Activated naive CD8-positive, alpha-beta T cell treated with anti-CD3 and anti-CD28 coated beads for 36 hours (primary cell): Measurements from ENCODE around the gene PCP2. TPM values are rescaled to one million over a fixed set of nuclear protein-coding genes. Genes with fewer than 3 reads are reported as not detected.

Source experiments
- DNase-seq: peaks from one replicate; pipeline ENCODE4 v3.0.0; 2021
- H3K27ac Mint-ChIP-seq: one replicate; pipeline ENCODE4 v1.8.0; 2022; ENCODE audit warnings: mild to moderate bottlenecking, moderate library complexity, mixed read lengths
- H3K27me3 Mint-ChIP-seq: one replicate; pipeline ENCODE4 v1.8.0; 2022; ENCODE audit warnings: mild to moderate bottlenecking, mixed read lengths
- H3K36me3 Mint-ChIP-seq: one replicate; pipeline ENCODE4 v1.8.0; 2021; ENCODE audit warnings: mild to moderate bottlenecking, mixed read lengths
- H3K4me1 Mint-ChIP-seq: one replicate; pipeline ENCODE4 v1.8.0; 2021; ENCODE audit warnings: mixed read lengths
- H3K4me3 Mint-ChIP-seq: one replicate; pipeline ENCODE4 v1.8.0; 2022; ENCODE audit warnings: mild to moderate bottlenecking, moderate library complexity, mixed read lengths
- H3K9me3 Mint-ChIP-seq: one replicate; pipeline ENCODE4 v1.8.0; 2022; ENCODE audit warnings: mixed read lengths
- total RNA-seq, 2 experiments: library from RNA; stranded (reverse); gene quantifications; one replicate each; pipeline ENCODE4 v1.2.3, GENCODE V29; 2021

PCP2 gene
- total RNA-seq, 2 experiments from 2014 or later, result 0.99 to 1.4 TPM

- H3K9me3 Mint-ChIP-seq, result no peaks in the 10 kb centered on the region
- no peak overlapping the region for H3K27ac Mint-ChIP-seq
- H3K4me3 Mint-ChIP-seq, result no peak overlapping the region
- no peak for DNase-seq
- no peaks in the 10 kb centered on the region for H3K4me1 Mint-ChIP-seq
- no peaks in the 10 kb centered on the region for H3K27me3 Mint-ChIP-seq
- peaks cover 14% of the 10 kb centered on the region for H3K36me3 Mint-ChIP-seq
These were observed 12.8 kb downstream of the PCP2 start for GRCh38 chr19:7620442-7621412.

GRCh38 chr19:7619671-7620441 is 13.7 kb downstream of the PCP2 start:
- H3K4me3 Mint-ChIP-seq, result no peak overlapping the region
- H3K36me3 Mint-ChIP-seq, result peaks cover 14% of the 10 kb centered on the region
- no peaks in the 10 kb centered on the region for H3K9me3 Mint-ChIP-seq
- no peak for DNase-seq
- H3K27ac Mint-ChIP-seq, result no peak overlapping the region
- no peaks in the 10 kb centered on the region for H3K4me1 Mint-ChIP-seq
- H3K27me3 Mint-ChIP-seq, result no peaks in the 10 kb centered on the region

GRCh38 chr19:7618771-7619510 is 14.6 kb downstream of the PCP2 start:
- Mint-ChIP-seq H3K27ac (no peak overlapping the region), H3K27me3 (no peaks in the 10 kb centered on the region), H3K4me3 (no peak overlapping the region), H3K36me3 (peaks cover 14% of the 10 kb centered on the region), H3K4me1 (no peaks in the 10 kb centered on the region), H3K9me3 (no peaks in the 10 kb centered on the region)
- no peak for DNase-seq

- Mint-ChIP-seq H3K36me3 (peaks cover 14% of the 10 kb centered on the region), H3K27me3 (no peaks in the 10 kb centered on the region), H3K4me1 (no peaks in the 10 kb centered on the region), H3K4me3 (no peak overlapping the region), H3K9me3 (no peaks in the 10 kb centered on the region), H3K27ac (no peak overlapping the region)
- no peak for DNase-seq
These were observed 15.2 kb downstream of the PCP2 start for GRCh38 chr19:7618348-7618747.

- H3K27ac Mint-ChIP-seq, result no peak overlapping the region
- no peaks in the 10 kb centered on the region for H3K27me3 Mint-ChIP-seq
- H3K4me3 Mint-ChIP-seq, result no peak overlapping the region
- no peaks in the 10 kb centered on the region for H3K9me3 Mint-ChIP-seq
- no peak for DNase-seq
- no peaks in the 10 kb centered on the region for H3K4me1 Mint-ChIP-seq
- H3K36me3 Mint-ChIP-seq, result peaks cover 11% of the 10 kb centered on the region
These were observed 15.8 kb downstream of the PCP2 start for GRCh38 chr19:7617735-7618134.

GRCh38 chr19:7617172-7617571 is 16.3 kb downstream of the PCP2 start:
- no peaks in the 10 kb centered on the region for H3K9me3 Mint-ChIP-seq
- no peaks in the 10 kb centered on the region for H3K4me1 Mint-ChIP-seq
- H3K27me3 Mint-ChIP-seq, result no peaks in the 10 kb centered on the region
- no peak overlapping the region for H3K4me3 Mint-ChIP-seq
- peaks cover 11% of the 10 kb centered on the region for H3K36me3 Mint-ChIP-seq
- H3K27ac Mint-ChIP-seq, result no peak overlapping the region
- no peak for DNase-seq

GRCh38 chr19:7614859-7615741 is 18.4 kb downstream of the PCP2 start:
- Mint-ChIP-seq H3K9me3 (no peaks in the 10 kb centered on the region), H3K27me3 (no peaks in the 10 kb centered on the region)
- DNase-seq, result no peak

GRCh38 chr19:7612282-7613274 is 20.9 kb downstream of the PCP2 start:
- no peak overlapping the region for H3K4me3 Mint-ChIP-seq
- H3K36me3 Mint-ChIP-seq, result peaks cover 4% of the 10 kb centered on the region
- no peaks in the 10 kb centered on the region for H3K4me1 Mint-ChIP-seq
- DNase-seq, result no peak
- H3K9me3 Mint-ChIP-seq, result no peaks in the 10 kb centered on the region
- H3K27ac Mint-ChIP-seq, result no peak overlapping the region
- H3K27me3 Mint-ChIP-seq, result no peaks in the 10 kb centered on the region

More at GRCh38 chr19:7614859-7615741, 18.4 kb downstream of the PCP2 start:
- peaks cover 11% of the 10 kb centered on the region for H3K36me3 Mint-ChIP-seq
- no peak overlapping the region for H3K27ac Mint-ChIP-seq
- H3K4me1 Mint-ChIP-seq, result no peaks in the 10 kb centered on the region
- no peak overlapping the region for H3K4me3 Mint-ChIP-seq

GRCh38 chr19:7611541-7612279 is 21.8 kb downstream of the PCP2 start:
- H3K36me3 Mint-ChIP-seq, result no peaks in the 10 kb centered on the region
- no peak for DNase-seq
- H3K27ac Mint-ChIP-seq, result no peak overlapping the region
- H3K9me3 Mint-ChIP-seq, result no peaks in the 10 kb centered on the region
- H3K27me3 Mint-ChIP-seq, result peaks cover under 1% of the 10 kb centered on the region
- no peaks in the 10 kb centered on the region for H3K4me1 Mint-ChIP-seq
- H3K4me3 Mint-ChIP-seq, result no peak overlapping the region

- no peak for DNase-seq
- Mint-ChIP-seq H3K9me3 (no peaks in the 10 kb centered on the region), H3K4me3 (no peak overlapping the region), H3K36me3 (no peaks in the 10 kb centered on the region), H3K27me3 (peaks cover 3% of the 10 kb centered on the region), H3K4me1 (no peaks in the 10 kb centered on the region), H3K27ac (no peak overlapping the region)
These were observed 22.9 kb downstream of the PCP2 start for GRCh38 chr19:7610491-7611240.

- H3K27ac Mint-ChIP-seq, result no peak overlapping the region
- H3K9me3 Mint-ChIP-seq, result no peaks in the 10 kb centered on the region
- H3K4me1 Mint-ChIP-seq, result no peaks in the 10 kb centered on the region
These were observed 25.5 kb downstream of the PCP2 start for GRCh38 chr19:7607874-7608560.

More at GRCh38 chr19:7607874-7608560, 25.5 kb downstream of the PCP2 start:
- Mint-ChIP-seq H3K36me3 (no peaks in the 10 kb centered on the region), H3K27me3 (peaks cover 7% of the 10 kb centered on the region), H3K4me3 (no peak overlapping the region)
- DNase-seq, result no peak
